Endothelial cell of hepatic sinusoid (primary cell): ENCODE measurements around the gene TMEM171.

Source experiments
- in situ Hi-C: cut with HindIII; loops from 2 replicates; pipeline ENCODE4 v1.10.0; 2017; ENCODE audit warnings: low sequenced_read_pairs

TMEM171 gene

GRCh38 chr5:73120222-73121118, at the start of gene TMEM171:
Gene TMEM171, plus strand, starts transcription at chr5:73120575. Its CDS starts 2,799 bp downstream, at chr5:73123374.
- in situ Hi-C loops = loop anchor here (5.0 kb wide), 1 partner anchor 52 kb away; the partner anchor contains the start of gene TMEM174

- in situ Hi-C loops = loop anchor here (10.0 to 25.0 kb wide), 2 partner anchors 114 to 381 kb away; no protein-coding TSS in a partner anchor
Measured at GRCh38 chr5:73081093-73081492, 39.3 kb upstream of the TMEM171 start.

DNA sequence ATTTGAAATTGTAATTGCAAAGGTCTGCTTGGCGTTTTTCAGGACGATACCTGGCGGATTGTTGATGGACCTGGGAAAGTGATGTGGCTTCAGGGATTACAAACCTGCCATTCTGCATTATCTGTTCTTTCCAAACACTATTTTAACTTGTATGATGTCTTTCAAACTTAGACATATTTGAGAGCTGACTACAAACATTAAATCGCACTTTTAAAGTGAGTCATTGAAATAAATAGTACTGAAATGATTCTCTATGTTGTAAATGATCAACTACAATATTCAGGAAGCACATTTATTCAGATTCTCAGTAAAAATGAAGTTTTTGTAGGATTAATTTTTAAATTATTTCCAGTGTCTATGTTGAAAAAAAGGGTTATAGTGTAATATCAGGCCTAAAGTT, 32.3 kb upstream of the TMEM171 start:
- in situ Hi-C loops = loop anchor here (10.0 to 25.0 kb wide), 2 partner anchors 107 to 374 kb away; no protein-coding TSS in a partner anchor

- in situ Hi-C loops = loop anchor here (25.0 kb wide), 1 partner anchor 368 kb away; no protein-coding TSS in a partner anchor
Measured at GRCh38 chr5:73093943-73094342, 26.4 kb upstream of the TMEM171 start.

GRCh38 chr5:73094415-73094814, 26.0 kb upstream of the TMEM171 start:
- in situ Hi-C loops = loop anchor here (25.0 kb wide), 1 partner anchor 368 kb away; no protein-coding TSS in a partner anchor

DNA sequence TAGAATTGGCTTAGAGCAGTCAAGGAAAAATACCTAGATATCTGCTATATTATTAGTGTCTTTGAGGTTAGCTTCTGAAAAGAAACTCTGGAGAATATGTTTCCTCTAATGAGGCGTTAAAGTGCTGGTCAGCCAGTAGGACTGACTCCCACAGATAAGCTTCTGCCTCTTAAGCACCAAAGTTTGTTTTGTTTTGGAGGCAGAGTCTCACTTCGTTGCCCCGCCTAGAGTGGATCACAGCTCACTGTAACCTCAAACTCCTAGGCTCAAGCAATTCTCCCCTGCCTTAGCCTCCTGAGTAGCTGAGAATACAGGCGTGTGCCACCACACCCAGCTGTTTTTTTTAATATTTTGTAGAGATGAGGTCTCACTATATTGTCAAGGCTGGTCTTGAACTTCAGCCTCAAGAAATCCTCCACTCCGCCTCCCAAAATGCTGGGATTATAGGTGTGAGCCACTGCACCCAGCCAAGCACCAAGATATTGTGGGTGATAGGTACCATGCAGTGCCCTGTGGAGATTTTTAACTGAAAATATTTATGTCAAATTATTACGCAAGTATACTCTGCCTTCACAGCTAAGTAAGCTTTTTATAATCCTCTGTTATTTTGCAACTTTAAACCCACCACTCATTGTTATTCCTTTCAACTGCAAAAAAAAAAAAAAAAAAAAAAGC, 24.7 kb upstream of the TMEM171 start:
- in situ Hi-C loops = loop anchor here (25.0 kb wide), 1 partner anchor 367 kb away; no protein-coding TSS in a partner anchor

GRCh38 chr5:73096239-73096575, 24.2 kb upstream of the TMEM171 start:
- in situ Hi-C loops = loop anchor here (25.0 kb wide), 1 partner anchor 366 kb away; no protein-coding TSS in a partner anchor

DNA sequence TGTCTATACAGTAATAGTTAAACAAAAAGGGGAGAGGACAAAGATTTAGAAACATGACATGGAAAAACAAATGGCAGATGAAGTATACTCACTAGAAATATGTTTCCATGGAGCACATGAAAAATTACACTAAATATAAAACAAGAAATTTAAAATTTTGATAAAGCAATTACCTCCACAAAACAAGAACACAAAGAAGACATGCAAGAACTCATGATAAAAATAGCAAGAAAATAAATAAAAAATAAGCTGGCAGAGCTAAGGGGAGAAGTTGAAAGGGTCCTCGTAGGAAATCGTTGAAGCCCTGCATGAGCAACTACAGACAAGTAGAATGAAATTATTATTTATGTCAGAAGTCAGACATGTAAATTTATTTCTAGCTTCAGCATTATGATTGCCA, 22.6 kb upstream of the TMEM171 start:
- in situ Hi-C loops = loop anchor here (25.0 kb wide), 1 partner anchor 365 kb away; no protein-coding TSS in a partner anchor

GRCh38 chr5:73100109-73100508, 20.3 kb upstream of the TMEM171 start:
- in situ Hi-C loops = no loop called here

GRCh38 chr5:73103870-73104299, 16.5 kb upstream of the TMEM171 start:
- in situ Hi-C loops = no loop called here

- in situ Hi-C loops = no loop called here
Measured at GRCh38 chr5:73104326-73104725, 16.0 kb upstream of the TMEM171 start.

DNA sequence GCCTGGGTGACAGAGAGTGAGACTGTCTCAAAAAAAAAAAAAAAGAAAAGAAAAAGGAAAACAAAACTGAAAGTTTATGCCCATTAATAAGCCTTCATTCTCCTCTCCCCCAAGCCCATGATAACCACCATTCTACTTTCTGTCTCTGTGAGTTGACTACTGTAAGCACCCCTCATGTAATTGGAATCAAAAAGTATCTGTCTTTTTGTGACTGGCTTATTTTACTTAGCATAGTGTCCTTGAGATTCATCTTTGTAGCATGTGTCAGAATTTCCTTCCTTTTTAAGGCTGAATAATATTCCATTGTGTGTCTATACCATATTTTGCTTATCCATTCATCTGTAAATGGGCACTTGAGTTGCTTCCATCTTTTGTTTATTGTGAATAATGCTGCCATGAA, 14.0 kb upstream of the TMEM171 start:
- in situ Hi-C loops = no loop called here

GRCh38 chr5:73110190-73110589, 10.2 kb upstream of the TMEM171 start:
- in situ Hi-C loops = no loop called here

DNA sequence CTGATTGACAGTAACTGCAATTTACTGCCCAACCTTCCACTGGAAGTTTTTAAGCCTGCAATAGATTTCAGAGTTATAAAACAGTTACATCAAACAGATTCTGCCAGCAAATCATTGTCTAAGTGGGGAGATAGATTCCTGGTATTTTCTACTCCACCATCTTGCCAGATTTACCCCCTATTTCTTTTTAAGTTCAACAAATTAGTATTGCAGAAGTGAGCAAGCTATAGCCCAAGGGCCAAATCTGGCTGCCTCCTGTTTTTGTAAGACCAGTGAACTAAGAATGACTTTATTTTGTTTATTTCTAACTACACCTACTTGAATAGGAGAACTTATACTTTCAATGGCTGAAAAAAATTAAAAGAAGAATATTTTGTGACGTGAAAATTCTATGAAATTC, 8.8 kb upstream of the TMEM171 start:
- in situ Hi-C loops = no loop called here

- in situ Hi-C loops = no loop called here
Measured at GRCh38 chr5:73112359-73112758, 8.0 kb upstream of the TMEM171 start.

GRCh38 chr5:73114044-73114688, 6.2 kb upstream of the TMEM171 start:
- in situ Hi-C loops = no loop called here

- in situ Hi-C loops = no loop called here
Measured at GRCh38 chr5:73115399-73116051, 4.8 kb upstream of the TMEM171 start.

- in situ Hi-C loops = no loop called here
Measured at GRCh38 chr5:73116506-73116905, 3.9 kb upstream of the TMEM171 start.

DNA sequence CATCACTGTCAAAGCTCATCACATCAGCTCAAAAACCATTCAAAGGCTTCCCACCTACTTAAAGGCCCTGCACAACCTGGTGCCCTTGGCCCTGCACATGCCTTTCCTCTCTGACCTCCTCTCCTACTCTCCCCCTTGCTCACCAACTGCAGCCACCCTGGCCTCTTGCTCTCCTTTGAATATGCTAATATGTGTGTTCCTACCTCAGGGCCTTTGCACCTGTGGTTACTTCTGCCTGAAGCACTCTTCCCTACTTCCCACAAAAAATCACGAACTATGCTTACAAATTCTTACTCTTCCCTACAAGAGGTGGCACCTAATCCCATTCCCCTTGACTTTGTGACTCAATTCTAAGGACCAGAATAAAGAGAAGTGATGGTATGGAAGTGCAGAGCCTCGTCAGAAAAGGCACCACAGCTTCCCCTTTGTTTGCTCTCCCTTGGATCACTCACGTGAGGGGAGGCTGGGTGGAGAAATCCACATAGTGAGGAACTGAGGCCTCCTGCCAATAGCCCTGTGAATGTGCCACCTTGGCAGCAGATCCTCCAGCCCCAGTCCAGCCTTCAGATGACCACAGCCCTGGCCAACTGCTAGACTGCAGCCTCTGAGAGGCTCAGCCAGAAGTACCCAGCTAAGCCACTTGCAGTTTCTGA, 3.2 kb upstream of the TMEM171 start:
- in situ Hi-C loops = no loop called here

GRCh38 chr5:73118391-73118973, 1.9 kb upstream of the TMEM171 start:
- in situ Hi-C loops = no loop called here
